ENCODE data around the gene CCM2.
"Not testable (repeated sequence)": the region's sequence is repeated elsewhere in the genome, so short reads cannot be mapped to it uniquely, and the experiment has no call there.

Gene CCM2

DNA sequence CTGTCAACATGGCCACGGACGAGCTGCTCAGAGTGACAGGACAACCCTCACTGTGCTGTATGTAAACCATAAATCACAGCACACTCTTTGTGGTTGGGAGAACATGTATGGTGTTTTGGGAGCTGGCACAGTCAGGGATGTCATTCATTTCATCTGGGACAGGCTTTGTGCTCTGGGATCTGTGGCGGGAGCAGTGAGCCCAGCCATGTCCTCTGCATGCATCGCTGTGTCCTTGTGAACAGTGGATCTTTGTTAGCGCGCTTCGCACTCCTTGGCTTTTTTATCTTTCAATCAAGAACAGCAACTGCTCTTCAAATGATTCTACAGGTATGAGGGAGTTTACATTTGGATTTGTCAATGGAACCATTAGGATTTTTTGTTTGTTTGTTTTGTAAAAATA, 7.1 kb downstream of the CCM2 start:
- DNase-seq = no peak

DNA sequence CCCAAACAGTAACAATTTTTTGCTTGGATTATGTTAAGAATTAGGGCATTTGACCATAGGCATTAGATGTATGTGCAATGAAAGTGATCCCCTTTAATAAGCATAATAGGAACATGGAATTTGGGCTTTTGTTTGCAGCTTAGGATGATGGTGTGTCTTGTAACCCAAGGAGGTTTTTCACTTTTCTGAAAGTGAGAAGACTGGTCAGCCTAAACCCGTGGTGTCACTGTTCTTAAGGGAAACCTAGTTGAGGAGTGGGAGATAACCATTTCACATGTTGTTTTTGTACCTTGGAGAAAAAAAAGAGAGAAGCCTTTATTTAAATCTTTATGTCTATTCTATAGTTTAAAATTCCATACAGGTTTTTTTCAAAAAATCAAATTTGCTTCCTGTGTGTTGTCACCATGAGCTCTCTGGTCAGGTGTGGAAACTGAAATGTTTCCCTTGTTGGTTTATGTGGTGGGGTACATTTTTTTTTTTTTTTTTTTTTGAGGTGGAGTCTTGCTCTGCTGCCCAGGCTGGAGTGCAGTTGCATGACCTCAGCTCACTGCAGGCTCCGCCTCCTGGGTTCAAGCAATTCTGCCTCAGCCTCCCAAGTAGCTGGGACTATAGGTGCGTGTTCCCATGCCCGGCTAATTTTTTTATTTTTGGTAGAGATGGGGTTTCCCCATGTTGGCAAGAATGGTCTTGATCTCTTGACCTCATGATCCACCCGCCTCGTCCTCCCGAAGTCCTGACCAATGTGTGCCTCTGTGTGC, 7.7 kb downstream of the CCM2 start:
- no peak for DNase-seq

DNA sequence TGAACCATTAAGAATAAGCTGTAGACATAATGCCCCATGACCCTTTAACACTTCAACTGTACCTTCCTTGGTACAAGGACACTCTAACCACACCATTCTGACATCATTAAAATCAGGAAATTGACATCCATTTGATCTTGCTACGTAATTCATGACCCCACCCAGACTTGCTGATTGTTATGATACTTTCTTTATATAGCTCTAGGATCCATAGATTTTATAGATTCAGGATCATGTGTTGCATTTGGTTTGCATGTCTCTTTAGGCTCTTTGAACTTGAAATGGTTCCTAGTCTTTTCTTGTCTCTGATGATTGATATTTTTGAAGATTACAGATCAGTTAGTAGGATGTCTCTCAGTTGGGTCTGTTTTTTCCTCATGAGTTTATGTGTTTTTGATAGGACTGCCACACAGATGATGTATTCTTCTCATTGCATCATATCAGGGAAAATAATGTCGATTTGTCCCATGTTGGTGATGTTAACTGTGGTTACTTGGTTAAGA, 13.5 kb downstream of the CCM2 start:
- no peak for DNase-seq

DNA sequence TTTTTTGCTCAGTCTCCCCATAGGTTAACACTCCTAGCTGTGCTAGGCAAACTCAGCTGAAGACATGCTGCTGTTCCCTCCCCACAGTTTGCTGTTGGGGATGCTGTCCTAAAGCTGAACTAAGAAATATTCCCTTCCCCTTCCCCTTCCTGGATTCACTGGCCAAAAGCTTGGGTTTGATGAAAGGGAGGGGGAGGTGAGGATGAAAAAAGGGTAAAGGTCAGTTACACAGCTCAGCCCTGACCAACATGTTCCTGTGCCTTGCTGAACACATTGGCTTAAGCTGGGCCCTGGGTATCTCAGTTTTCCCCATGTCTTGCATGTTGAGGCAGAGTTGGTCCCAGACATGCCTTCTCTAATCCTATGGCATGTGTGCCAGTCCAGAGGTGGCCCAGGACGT, 15.3 kb downstream of the CCM2 start:
- no peak for DNase-seq

DNA sequence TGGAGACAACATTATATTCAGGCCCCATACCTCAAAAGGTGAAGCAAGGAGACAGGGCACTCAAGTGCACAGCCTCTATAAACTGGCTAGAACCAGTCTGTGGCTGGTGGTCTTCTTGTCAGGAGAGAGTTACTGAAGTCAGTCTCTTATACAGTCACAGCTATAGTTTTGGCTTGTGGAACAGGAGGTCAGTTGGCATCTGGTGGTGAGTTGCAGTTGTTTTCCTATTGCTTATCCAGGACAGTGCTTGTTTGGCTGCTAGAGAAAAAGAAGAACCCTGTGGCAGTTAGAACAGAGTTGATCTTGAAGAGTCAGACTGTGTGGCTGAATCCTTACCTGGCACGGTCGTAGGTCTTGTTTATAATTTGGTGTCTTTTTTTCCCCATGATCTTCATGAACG, 17.3 kb downstream of the CCM2 start:
- no peak for DNase-seq

DNA sequence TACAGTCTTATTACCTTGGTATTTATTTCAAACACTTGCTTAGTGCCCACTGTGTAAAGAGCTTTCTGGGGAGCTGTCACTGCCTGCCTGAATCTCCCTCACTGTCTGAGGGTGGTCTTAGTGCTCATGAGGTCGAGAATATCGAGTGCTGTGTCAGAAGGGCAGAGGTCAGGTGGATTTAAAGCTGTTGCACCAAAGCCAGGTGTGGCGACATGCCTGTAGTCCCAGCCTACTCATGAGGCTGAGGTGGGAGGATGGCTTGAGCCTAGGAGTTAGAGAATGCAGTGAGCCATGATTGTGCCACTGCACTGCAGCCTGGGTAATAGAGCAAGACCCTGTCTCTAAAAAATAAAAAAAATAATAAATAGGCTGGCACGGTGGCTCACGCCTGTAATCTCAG, 20.9 kb downstream of the CCM2 start:
- DNase-seq = no peak

DNA sequence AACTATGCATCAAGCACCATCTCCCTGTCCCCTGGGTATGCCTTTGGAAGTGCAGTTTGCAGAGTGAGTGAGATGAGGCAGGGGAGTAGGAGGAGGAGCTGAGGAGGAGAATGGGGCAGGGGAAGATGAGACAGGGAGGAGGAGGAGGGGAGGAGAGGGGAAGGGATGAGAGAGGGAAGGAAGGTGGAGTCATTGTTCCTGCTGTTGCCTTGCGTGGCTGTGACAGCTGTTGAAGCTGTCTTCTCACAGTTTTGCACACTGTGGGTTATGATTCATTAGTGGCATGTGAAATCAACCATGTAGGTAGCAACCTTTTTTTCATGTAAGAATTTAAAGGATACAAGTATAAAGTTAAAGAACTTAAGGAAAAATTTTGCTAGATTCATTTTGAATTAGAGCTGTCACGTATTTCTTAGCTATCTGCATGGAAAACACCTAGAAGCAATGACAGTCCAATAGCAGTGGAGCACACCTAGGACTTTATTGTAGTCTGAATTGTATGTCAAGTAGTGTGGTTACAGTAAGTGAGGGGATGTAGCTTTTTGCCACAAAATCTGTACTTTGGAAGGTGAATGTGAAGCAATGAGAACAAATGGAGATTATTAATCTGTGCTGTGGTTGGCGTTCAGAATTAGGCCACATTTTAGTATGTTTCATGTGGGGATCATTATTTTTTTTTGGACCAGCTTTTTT, 21.7 kb downstream of the CCM2 start:
- DNase-seq = no peak

DNA sequence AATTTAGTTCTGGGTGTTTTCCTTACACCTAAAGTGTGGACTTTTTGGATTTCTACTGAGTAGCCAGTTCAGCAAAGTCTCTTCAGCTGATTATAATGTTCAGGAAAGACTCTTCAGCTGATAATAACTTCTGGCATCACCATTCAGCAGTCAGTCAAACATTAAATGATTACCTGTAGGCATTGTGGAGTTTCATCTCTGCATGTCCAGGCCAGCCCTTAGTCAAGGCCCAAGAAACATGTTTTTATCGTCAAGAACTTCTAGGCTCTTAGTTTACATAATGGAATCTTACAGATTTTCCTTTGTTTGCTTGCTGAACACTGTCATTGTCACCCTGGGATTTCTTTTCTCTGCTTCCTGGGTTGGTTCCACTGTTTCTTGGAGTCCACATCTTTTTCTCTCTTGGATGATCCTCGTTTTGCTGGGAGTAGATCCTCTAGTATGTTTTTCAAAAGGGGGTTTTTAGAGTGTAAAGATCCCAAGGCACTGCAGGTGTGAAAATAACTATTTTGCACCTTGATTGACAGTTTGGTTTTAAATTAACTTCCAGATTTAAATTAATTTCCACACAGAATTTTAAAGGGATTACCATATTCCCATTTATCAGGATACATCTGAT, 24.2 kb downstream of the CCM2 start:
- DNase-seq = no peak

DNA sequence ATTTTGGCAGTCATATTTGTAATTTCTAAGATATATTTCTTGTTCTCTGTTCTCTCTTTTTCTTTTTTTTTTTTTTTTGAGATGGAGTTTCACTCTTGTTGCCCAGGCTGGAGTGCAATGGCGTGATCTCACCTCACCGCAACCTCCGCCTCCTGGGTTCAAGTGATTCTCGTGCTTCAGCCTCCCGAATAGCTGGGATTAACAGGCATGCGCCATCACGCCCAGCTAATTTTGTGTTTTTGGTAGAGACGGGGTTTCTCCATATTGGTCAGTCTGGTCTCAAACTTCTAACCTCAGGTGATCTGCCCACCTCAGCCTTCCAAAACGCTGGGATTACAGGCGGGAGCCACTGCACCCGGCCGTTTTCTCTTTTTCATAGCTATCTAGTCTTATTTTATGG, 25.5 kb downstream of the CCM2 start:
- not testable (repeated sequence) for DNase-seq

DNA sequence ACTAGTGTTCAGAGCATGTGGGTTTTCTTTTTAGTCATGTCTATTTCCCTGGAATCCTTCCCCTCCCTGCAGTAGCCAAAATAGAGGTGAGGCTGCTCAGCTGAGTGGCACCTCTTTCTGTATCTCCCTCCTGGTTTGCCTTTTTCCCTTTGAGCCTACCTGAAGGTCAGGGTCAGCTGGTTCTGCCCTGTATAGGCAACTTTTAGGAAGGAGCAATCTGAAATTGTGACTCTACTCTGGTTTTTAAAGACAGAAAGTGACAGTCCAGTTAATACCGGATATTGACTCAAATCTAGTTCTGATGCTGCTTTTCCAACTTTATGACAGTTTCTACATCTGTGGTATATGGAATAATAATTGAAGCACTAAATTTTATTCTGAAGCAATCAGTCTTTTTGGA, 26.0 kb downstream of the CCM2 start:
- no peak for DNase-seq

DNA sequence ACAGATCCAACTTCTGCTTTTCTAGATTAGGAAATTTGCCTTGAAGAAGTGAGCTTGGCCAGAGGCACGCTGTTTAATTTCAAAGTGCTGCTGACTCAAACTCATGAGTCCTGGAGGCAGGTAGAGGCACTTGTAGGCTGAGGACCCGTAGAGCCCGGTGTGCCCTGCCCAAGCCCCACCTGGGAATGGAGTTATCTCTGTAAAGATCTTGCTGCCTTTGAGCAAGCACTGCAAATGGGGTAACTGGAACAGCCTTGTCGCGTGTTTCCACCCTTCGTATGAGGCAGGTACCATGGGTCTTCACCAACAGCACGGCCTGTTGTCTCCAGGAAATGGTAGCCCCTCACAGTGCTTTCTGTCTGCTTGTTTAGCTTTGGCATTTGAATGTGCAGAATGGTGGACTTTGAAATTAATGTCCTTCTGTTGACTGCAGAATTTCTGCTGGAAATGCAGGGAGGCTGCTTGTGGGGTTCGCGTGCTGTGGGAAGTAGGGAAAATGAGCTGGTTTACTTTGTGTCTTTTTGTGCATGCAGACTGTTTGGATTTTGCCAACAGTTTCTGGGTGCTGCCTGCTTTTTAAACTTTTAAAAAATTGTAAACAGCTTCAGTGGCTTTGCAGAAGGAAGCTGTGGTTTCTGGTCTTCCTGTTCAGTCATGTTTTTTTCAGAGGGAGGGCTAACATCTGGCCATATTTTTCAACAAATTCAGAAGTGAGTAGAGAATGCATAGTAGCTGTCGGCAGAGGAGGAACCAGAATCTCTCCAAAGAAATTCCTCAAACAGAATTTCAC, 27.2 kb downstream of the CCM2 start:
- no peak for DNase-seq

DNA sequence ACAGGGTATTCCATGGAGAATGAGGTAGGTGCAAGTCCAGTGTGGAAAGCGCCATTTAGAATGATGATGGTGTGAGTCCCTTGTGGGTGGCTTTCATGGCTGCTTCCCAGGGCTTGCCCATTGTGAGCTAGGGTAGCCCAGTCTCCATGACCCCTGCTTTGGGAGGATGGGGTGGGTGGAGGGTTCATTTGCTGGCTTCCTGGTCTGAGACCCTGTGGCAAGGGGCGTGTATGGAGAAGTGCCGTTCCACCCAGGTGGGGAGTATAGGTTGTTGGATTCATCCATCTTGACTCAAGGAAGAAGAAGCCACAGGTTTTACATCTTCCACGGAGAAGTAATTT, 27.7 kb downstream of the CCM2 start:
- no peak for DNase-seq

DNA sequence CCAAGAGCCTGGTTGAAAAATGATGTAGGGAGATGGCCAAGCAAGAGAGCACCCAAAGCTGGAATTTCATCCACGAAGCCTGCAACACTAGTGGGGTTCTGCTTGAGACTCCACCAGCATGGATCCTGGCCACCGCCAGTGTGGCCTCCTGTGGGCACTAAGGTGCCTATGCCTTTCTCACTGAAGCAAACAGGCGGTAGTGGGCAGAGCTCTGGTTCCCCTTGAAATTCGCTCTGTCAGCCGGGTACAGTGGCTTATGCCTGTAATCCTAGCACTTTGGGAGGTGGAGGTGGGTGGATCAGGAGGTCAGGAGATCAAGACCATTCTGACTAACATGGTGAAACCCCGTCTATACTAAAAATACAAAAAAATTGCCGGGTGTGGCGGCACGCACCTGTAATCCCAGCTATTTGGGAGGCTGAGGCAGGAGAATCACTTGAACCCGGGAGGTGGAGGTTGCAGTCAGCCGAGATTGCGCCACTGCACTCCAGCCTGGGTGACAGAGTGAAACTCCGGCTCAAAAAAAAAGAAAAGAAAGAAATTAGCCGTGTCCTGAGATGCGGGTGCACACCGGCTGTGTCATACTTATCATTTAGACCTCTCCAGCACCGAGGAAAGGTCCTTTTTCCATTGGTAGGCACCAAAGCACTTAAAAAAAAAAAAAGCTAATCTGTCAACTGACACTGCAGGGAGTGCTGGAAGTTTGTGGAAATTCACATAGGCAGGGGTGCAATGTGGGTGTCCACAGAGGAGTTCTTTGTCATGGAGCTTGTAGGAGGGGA, 28.3 kb downstream of the CCM2 start:
- DNase-seq = no peak

DNA sequence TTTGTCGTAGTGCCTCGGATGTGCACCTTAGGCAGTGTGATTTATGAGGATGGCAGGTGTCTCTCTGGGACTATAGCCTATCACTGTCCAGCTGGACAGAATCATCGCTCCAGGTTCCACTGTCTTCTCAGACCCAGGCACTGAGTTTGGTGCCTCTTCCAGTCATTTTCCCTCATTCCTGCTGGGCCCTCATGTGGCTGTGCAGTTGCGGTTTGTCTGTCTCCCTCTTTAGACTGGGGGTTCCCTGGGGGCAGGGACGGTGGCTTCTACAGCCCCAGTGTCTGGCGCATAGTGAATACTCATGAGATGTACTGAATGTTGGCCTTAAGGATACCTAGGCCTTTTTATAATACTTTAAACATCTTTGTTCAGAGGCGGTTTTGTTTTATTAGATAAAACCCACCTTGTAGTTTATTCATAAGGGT, 28.9 kb downstream of the CCM2 start:
- DNase-seq = no peak

DNA sequence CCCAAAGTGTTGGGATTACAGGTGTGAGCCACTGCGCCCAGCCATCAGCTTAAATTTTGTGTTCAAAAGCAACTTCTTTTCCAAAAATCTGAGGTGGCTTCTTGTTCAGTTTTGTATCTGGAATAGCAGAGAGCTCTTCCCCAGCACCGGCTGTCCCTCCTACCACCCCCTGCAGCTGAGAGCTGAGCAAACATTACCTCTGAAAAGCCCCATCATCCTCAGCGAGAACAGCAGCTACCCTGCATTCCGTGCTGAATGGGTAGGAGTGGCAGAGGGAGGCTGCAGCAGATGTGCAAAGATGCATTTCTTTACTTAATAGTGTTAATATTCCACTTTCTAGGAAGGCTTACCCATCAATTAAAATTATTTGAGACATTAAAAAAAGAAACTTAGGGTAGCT, 31.8 kb downstream of the CCM2 start:
- DNase-seq = peak; percentile 26

DNA sequence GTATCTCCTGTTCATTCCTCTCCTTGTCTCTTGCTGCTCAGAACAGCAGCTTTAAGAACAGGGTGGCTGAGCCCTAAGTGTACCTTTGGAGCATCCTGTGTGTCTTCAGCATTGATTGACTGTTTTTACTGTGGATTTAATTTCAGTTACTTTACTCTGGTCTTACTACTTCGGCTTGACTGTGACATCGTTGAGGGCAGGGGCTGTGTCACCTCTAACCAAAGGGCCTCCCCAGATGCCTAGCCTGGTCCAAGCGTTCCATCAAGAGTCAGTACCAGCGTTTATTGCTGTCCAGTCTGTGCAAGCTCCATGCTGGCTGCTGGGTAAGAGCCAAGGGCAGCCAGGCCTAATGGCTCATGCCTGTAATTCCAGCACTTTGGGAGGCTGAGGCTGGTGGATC, 32.4 kb downstream of the CCM2 start:
- DNase-seq = no peak

DNA sequence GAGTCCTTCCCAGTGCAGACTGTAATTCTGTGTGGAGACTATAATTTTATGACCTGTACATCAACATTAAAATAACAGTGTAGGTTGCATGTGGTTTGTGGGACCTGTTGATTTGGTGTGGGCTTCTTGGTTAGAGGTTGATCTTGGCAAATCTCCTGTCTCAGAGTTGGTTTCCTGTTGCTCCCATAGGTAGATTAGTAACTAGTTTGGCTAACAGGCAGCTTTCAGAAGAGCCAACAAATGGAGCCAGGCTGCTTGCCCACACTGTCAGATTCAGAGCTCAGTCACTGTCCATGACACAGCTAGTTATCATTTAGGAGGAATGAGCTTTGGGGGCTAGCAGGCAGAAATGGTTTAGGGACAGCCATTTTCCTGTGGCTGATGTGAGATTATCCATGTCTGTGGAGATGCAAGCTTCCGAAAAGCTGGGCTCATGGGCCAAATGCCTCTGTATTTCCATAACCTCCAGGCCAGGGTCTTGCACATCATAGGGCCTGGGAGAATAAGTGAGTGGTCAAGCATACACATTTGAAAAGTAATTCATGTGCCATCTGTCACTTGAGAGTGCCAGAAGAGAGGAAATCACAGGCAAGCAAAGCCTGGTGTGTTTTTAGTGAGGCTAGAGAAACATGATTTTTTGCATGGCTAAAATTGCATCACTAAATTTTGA, 33.4 kb downstream of the CCM2 start:
- DNase-seq = no peak

DNA sequence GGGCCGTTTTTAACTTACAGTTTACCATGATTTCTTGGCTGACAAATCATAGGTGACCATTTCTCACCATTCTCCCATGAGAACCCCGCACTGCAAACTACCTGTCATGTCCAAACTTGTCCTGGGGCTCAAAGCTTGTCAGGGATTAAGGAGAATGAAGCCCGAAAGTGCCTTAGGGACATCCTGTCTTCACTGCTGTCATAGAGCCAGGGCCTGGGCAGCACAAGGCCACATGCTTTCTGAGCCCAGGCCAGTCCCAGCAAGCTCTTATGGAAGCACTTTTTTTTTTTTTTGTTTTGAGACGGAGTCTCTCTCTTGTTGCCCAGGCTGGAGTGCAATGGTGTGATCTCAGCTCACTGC, 33.9 kb downstream of the CCM2 start:
- no peak for DNase-seq

DNA sequence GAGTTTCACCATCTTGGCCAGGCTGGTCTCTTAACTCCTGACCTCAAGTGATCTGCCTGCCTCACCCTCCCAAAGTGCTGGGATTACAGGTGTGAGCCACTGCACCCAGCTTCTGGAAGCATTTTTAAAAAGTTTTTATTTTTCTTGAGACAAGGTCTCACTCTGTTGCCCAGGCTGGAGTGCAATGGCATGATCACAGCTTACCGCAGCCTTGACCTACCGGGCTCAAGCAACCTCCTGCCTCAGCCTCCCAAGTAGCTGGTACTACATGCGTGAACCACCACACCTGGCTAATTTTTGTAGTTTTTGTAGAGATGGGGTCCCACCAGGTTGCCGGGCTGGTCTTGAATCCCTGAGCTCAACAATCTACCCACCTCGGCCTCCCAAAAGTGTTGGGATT, 34.7 kb downstream of the CCM2 start:
- DNase-seq = not testable (repeated sequence)

DNA sequence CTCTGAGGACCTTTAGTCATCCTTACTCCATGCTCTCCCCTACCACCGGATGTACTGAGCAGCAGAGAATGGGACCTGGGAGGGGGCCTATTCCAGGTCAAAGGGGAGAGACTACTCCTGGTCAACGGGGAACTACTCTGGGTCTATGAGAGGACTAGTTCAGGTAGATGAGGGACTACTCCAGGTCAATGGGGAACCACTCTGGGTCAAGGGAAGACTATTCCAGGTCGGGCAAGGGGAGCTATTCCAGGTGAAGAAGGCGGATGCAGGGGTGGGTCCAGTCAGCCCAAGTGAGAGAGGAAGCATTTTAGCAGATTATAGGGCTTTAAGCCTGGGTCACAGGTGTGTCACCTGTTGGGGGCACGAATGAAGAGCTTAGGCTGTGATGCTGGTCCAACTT, 35.4 kb downstream of the CCM2 start:
- DNase-seq = no peak

DNA sequence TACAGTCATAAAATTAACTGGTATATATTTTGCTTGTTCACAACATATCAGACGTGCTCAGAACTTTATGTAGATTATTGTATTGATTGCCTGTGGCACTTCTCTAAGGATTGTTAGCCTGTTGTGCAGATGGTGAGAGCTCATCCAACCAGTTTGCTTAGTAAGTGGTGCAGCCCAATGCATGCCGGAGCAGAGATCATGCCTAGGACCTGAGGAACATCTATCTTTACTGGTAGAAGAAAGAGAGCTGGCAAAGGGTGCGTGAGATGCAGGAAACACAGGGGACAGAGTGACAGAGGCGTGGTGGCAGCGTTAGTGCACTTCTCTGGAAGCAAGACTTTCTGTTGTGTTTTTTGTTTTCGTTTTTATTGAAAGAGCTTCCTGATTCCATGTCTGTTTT, 35.9 kb downstream of the CCM2 start:
- no peak for DNase-seq

DNA sequence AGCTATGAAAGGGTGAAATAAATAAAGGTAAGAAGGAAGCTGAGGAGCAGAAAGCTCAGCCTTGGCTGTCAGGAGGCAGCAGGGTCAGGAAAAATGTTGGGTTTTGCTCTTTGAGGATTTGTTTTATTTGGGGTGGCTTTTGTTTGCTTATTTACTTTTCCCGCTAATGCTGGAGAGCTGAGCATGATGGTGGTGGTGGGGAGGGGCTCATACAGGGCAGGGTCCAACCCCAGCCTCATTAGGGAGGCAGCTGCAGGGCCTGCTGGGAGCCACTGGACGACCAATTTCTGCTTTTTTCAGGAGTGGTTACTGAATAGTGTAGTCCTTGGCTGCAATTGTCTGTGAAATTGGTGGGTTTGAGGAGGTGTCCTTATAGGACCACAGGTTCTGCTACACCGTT, 36.3 kb downstream of the CCM2 start:
- DNase-seq = no peak
